Measurements from ENCODE around the gene RWDD3.

- TF ChIP-seq CTCF (conservative IDR thresholded peaks at IDR 0.05) (no peak), EZH2 (IDR thresholded peaks at IDR 0.05; ENCODE audit: low read depth) (no peak)
Measured at GRCh38 chr1:95206514-95206913, 27.5 kb upstream of the RWDD3 start.
